Hepatocyte (in vitro differentiated cells): Measurements from ENCODE around the gene UBE2E1. TPM values are rescaled to one million over a fixed set of nuclear protein-coding genes. Genes with fewer than 3 reads are reported as not detected.

Experiments
- DNase-seq: peaks from one replicate; pipeline ENCODE4 v3.0.0-alpha.2; 2016; ENCODE audit warnings: low spot score
- H2AFZ ChIP-seq: fragments of 200-600 bp; sonication (generic); 2 replicates; pipeline ENCODE4 v1.6.0; 2016; ENCODE audit warnings: antibody characterized with exemption, mild to moderate bottlenecking
- H3K27ac ChIP-seq: fragments of 200-600 bp; sonication (generic); 2 replicates; pipeline ENCODE4 v1.5.1; 2016; ENCODE audit warnings: mild to moderate bottlenecking
- H3K27me3 ChIP-seq: fragments of 200-600 bp; sonication (generic); 2 replicates; pipeline ENCODE4 v1.6.1; 2016
- H3K36me3 ChIP-seq: fragments of 200-600 bp; sonication (generic); replicated peaks from 2 replicates; pipeline ENCODE4 v1.5.1; 2016; ENCODE audit warnings: low read depth; ENCODE audit not compliant: insufficient read depth
- H3K4me1 ChIP-seq: fragments of 200-600 bp; sonication (generic); 2 replicates; pipeline ENCODE4 v1.5.1; 2016; ENCODE audit warnings: mild to moderate bottlenecking, moderate library complexity; ENCODE audit not compliant: insufficient read depth
- H3K4me2 ChIP-seq: fragments of 200-600 bp; sonication (generic); 2 replicates; pipeline ENCODE4 v1.6.0; 2016
- H3K4me3 ChIP-seq: fragments of 200-600 bp; sonication (generic); 2 replicates; pipeline ENCODE4 v1.5.1; 2016; ENCODE audit warnings: mild to moderate bottlenecking
- H3K79me2 ChIP-seq: fragments of 200-600 bp; sonication (generic); 2 replicates; pipeline ENCODE4 v1.6.0; 2017; ENCODE audit warnings: mild to moderate bottlenecking
- H3K9me2 ChIP-seq: fragments of 200-600 bp; sonication (generic); replicated peaks from 2 replicates; pipeline ENCODE4 v1.6.0; 2017; ENCODE audit warnings: mild to moderate bottlenecking; ENCODE audit not compliant: insufficient read depth
- H3K9me3 ChIP-seq: fragments of 200-600 bp; sonication (generic); 2 replicates; pipeline ENCODE4 v1.5.1; 2016; ENCODE audit warnings: low read depth, mild to moderate bottlenecking
- H4K20me1 ChIP-seq: fragments of 200-600 bp; sonication (generic); 2 replicates; pipeline ENCODE4 v1.6.0; 2016; ENCODE audit warnings: mild to moderate bottlenecking; ENCODE audit not compliant: insufficient read depth, poor library complexity, severe bottlenecking
- EZH2 ChIP-seq: fragments of 200-600 bp; sonication (generic); IDR thresholded peaks from 2 replicates; pipeline ENCODE4 v1.6.1; 2016; ENCODE audit warnings: antibody characterized with exemption, mild to moderate bottlenecking, borderline replicate concordance
- EZH2phosphoT487 ChIP-seq: fragments of 200-600 bp; sonication (generic); IDR thresholded peaks from one replicate; pipeline ENCODE4 v1.6.1; 2018; ENCODE audit warnings: antibody characterized with exemption, mild to moderate bottlenecking, low read depth, moderate library complexity; ENCODE audit not compliant: unreplicated experiment, severe bottlenecking
- WGBS: methylation state at CpG from one replicate; pipeline ENCODE4 v1.1.6; 2016; ENCODE audit warnings: low lambda C conversion rate; ENCODE audit errors: missing lambda C conversion rate; 5-methylcytosine and 5-hydroxymethylcytosine counted together
- polyA plus RNA-seq: library from polyadenylated mRNA; unstranded; fragments of >200 nt; fragmentation: Nextera tagmentation; extraction: Ambion mirVana; gene quantifications from 2 replicates; pipeline ENCODE4 v1.2.1, GENCODE V29; 2016
- total RNA-seq: library from RNA; depleted of rRNA; stranded (reverse); fragments of >200 nt; gene quantifications from 2 replicates; pipeline ENCODE4 v1.2.3, GENCODE V29; 2014
- TF ChIP-seq, protein P1 (sequence below): fragments of 200-600 bp; sonication (generic); IDR thresholded peaks from 2 replicates; pipeline ENCODE4 v1.5.1; 2016; ENCODE audit warnings: antibody characterized with exemption, mild to moderate bottlenecking; ENCODE audit not compliant: poor library complexity

Gene UBE2E1
- total and polyA plus RNA-seq, 2 experiments from 2014 or later: 20.8 to 179 TPM

DNA sequence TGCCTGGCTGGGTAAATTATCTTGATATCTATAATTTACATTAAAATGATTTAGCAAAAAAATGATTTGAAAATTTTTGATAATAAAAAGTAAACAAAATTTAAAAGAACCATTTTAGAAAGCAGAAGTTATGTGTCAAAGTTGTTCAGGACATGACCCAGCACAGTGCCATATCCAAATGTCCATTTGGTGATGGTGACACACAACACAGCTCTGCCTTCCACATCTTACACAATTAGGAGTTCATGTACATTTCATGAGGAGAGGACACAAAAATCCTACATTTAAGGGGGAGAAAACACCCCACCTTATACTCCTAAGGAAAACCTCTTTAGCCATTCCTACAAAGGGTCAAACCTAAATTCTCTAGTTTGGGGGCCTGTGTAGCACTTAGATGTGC is 10.7 kb upstream of the UBE2E1 start:
- Histone ChIP-seq H3K27me3 (no peaks in the 10 kb centered on the region), H3K9me2 (no peaks in the 10 kb centered on the region), H3K4me3 (no peak overlapping the region), H2AFZ (no peak overlapping the region), H3K27ac (no peak overlapping the region), H3K36me3 (no peaks in the 10 kb centered on the region), H3K4me2 (no peak overlapping the region), H3K4me1 (no peaks in the 10 kb centered on the region), H3K9me3 (no peaks in the 10 kb centered on the region), H4K20me1 (no peaks in the 10 kb centered on the region), H3K79me2 (no peaks in the 10 kb centered on the region)
- DNase-seq: no peak
- TF ChIP-seq EZH2 (no peak), EZH2phosphoT487 (no peak)
- TF ChIP-seq, protein P1, sequence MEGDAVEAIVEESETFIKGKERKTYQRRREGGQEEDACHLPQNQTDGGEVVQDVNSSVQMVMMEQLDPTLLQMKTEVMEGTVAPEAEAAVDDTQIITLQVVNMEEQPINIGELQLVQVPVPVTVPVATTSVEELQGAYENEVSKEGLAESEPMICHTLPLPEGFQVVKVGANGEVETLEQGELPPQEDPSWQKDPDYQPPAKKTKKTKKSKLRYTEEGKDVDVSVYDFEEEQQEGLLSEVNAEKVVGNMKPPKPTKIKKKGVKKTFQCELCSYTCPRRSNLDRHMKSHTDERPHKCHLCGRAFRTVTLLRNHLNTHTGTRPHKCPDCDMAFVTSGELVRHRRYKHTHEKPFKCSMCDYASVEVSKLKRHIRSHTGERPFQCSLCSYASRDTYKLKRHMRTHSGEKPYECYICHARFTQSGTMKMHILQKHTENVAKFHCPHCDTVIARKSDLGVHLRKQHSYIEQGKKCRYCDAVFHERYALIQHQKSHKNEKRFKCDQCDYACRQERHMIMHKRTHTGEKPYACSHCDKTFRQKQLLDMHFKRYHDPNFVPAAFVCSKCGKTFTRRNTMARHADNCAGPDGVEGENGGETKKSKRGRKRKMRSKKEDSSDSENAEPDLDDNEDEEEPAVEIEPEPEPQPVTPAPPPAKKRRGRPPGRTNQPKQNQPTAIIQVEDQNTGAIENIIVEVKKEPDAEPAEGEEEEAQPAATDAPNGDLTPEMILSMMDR: no peak

DNA sequence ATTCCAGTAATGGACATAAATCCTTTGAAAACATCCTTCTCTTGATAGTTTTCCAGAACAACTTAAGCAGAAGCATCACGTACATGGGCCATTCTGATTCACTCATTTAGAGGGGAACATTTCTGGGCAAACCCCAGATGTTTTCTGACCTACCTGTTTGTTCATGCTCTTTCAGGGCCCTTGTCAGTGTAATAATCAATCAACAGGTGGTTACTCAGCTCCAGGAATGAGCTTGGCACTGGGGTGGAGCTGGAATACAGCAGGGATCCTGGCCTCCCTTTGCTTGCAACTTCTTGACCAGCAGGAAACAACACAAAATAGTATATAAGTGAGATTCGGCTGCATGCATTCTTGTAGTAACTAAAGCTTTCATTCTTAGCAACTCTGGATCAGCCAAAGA is 9.2 kb upstream of the UBE2E1 start:
- Histone ChIP-seq H3K36me3 (no peaks in the 10 kb centered on the region), H3K4me3 (no peak overlapping the region), H3K27ac (no peak overlapping the region), H3K9me3 (no peaks in the 10 kb centered on the region), H3K4me1 (no peaks in the 10 kb centered on the region), H3K4me2 (no peak overlapping the region), H3K9me2 (no peaks in the 10 kb centered on the region), H3K27me3 (no peaks in the 10 kb centered on the region), H3K79me2 (no peaks in the 10 kb centered on the region), H4K20me1 (no peaks in the 10 kb centered on the region), H2AFZ (no peak overlapping the region)
- WGBS: 97% methylated on average over 2 of the region's 2 CpGs
- TF ChIP-seq, protein P1: no peak
- TF ChIP-seq EZH2phosphoT487 (no peak), EZH2 (no peak)
- DNase-seq: no peak

GRCh38 chr3:23797491-23797890 is 8.3 kb upstream of the UBE2E1 start:
- no peak for DNase-seq
- Histone ChIP-seq H3K4me3 (no peak overlapping the region), H3K4me2 (no peak overlapping the region), H3K27ac (no peak overlapping the region), H3K9me2 (no peaks in the 10 kb centered on the region), H3K36me3 (no peaks in the 10 kb centered on the region), H3K4me1 (no peaks in the 10 kb centered on the region), H3K79me2 (no peaks in the 10 kb centered on the region), H3K27me3 (no peaks in the 10 kb centered on the region), H4K20me1 (no peaks in the 10 kb centered on the region), H2AFZ (no peak overlapping the region), H3K9me3 (no peaks in the 10 kb centered on the region)
- WGBS: 90% methylated on average over 4 of the region's 4 CpGs
- TF ChIP-seq EZH2phosphoT487: no peak
- TF ChIP-seq, protein P1: no peak
- TF ChIP-seq EZH2: no peak

DNA sequence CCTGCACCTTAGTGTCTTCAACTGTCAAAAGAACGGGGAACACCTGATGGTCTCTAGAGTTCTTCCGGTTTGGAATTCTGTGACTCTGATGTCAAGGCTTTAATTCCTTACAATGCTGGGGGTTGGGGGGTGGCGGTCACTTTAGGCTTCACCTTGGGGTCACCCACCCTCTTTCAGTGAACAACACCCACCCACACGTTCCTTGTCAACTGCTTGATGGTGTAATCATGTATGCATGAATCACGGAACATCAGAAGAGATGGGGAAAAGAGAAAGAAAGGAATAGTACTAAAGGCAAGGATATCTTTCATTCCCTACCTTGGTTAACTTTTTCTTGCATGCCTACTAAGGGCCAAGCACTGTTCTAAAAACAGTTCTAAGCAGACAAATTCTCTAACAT is 7.3 kb upstream of the UBE2E1 start:
- Histone ChIP-seq H2AFZ (no peak overlapping the region), H3K36me3 (no peaks in the 10 kb centered on the region), H3K4me1 (no peaks in the 10 kb centered on the region), H3K27me3 (no peaks in the 10 kb centered on the region), H3K4me2 (no peak overlapping the region), H3K27ac (no peak overlapping the region), H3K79me2 (no peaks in the 10 kb centered on the region), H4K20me1 (no peaks in the 10 kb centered on the region), H3K4me3 (no peak overlapping the region), H3K9me3 (no peaks in the 10 kb centered on the region), H3K9me2 (no peaks in the 10 kb centered on the region)
- WGBS: 86% methylated on average over 5 of the region's 5 CpGs
- TF ChIP-seq, protein P1: no peak
- TF ChIP-seq EZH2 (no peak), EZH2phosphoT487 (no peak)
- DNase-seq: no peak
